D721Med (cell line): ENCODE measurements around the gene CAP1.

Experiments used
- DNase-seq: peaks from one replicate; pipeline ENCODE4 v3.0.0; 2011; ENCODE audit warnings: low spot score; ENCODE audit not compliant: insufficient read length
- FAIRE-seq: peaks from 2 replicates; lab custom pipeline; 2011; peaks lifted over from hg19 to GRCh38; lab: Jason Lieb, UNC
- TF ChIP-seq, protein P1 (sequence below): IDR thresholded peaks from 2 replicates; pipeline ENCODE4 v1.5.1; 2012; ENCODE audit warnings: mild to moderate bottlenecking, control low read depth; ENCODE audit not compliant: insufficient read depth; ENCODE audit errors: missing control alignments

CAP1 gene

GRCh38 chr1:40058453-40059337 is 18.2 kb downstream of the CAP1 start:
- TF ChIP-seq, protein P1, sequence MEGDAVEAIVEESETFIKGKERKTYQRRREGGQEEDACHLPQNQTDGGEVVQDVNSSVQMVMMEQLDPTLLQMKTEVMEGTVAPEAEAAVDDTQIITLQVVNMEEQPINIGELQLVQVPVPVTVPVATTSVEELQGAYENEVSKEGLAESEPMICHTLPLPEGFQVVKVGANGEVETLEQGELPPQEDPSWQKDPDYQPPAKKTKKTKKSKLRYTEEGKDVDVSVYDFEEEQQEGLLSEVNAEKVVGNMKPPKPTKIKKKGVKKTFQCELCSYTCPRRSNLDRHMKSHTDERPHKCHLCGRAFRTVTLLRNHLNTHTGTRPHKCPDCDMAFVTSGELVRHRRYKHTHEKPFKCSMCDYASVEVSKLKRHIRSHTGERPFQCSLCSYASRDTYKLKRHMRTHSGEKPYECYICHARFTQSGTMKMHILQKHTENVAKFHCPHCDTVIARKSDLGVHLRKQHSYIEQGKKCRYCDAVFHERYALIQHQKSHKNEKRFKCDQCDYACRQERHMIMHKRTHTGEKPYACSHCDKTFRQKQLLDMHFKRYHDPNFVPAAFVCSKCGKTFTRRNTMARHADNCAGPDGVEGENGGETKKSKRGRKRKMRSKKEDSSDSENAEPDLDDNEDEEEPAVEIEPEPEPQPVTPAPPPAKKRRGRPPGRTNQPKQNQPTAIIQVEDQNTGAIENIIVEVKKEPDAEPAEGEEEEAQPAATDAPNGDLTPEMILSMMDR, result no peak
- no peak for FAIRE-seq

GRCh38 chr1:40059338-40059959 is 18.9 kb downstream of the CAP1 start:
- DNase-seq, result no peak
- FAIRE-seq, result no peak
- TF ChIP-seq, protein P1, result no peak

More at GRCh38 chr1:40058453-40059337, 18.2 kb downstream of the CAP1 start:
- DNase-seq, result no peak

DNA sequence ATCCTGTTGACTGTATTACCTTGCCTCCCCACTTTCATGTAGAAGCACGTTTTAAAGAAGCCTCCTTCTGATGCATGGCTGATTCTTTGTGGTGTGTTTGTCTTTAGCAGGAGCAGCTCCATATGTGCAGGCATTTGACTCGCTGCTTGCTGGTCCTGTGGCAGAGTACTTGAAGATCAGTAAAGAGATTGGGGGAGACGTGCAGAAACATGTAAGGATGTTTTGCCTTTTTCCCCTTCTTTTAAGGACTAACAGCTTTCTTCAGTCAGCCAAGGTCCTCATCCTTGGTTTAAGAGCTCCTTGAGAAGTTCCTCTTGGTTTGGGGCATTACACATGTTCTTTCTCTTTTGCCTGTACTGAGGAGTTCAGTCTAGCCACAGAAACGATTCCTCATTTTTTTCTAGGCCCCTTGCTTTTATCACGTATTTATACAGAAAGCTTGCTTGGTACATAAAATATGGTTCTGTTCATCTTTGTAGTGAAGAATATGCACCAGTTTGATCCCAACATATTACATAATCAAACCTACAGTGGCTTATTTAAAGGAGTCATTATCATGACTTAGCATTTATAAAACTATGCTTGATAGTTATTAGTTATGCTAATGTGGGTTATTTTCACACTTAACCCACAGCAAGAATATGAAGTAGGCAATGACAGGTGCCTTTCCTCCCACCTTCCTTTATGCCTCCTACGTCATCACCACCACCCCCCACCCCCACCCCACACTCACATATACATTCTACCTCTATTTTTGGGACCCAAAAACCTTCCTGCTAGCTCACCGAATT is 19.6 kb downstream of the CAP1 start:
- no peak for FAIRE-seq
- TF ChIP-seq, protein P1, result no peak
- DNase-seq, result no peak

DNA sequence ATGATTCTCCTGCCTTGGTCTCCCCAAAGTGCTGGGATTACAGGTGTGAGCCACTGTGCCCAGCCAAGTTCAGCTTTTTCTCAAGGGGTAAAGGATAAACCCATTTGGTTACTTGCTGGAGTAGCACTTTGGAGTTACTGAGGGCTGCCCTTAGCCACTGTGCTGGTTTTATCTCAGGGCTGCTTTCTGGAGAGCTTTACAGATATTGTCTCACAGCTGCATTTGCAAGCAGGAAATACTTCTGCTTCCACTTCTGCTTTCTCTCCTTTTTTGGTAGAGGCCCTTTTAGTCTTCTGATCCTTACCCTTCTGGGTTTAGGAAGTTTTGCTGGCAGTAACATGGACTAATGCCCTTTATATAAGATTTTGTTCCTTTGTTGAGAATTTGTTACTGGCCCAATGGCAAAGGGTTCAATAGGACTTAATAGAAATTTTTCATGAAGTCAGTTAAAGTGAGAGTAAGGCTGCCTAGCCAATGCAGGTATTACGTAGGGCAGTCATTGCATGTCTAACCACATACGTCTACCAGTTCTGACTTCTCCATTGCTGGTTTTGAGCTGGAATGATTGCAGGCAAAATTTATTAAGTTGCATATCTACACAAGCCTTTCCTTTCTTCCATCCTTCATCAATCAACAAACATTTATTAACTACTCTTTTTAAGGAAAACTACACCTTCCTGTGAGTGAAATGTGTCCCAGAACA is 24.4 kb downstream of the CAP1 start:
- FAIRE-seq (no peak), DNase-seq (no peak)
- TF ChIP-seq, protein P1, result no peak

- TF ChIP-seq, protein P1, result no peak
- FAIRE-seq (no peak), DNase-seq (no peak)
Measured at GRCh38 chr1:40067023-40067422, 26.5 kb downstream of the CAP1 start.

DNA sequence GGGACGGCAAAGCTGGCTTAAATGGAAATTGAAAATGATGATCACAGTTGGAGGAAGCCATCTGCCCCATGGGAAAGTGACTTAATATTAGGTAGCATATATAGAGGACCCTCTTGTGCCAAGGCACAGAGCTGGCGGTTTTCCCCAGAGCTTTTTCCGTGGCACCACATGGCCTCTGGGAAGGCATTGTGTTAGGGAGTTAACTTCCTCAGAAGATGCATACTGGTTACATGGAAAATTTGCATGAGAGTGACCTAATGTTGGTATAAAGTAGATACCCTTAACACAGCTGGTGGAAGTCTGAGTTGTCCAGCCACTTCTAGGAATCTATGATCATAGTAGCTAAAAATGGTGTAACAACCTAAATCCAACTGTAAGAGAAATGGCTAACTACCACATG is 27.3 kb downstream of the CAP1 start:
- DNase-seq (no peak), FAIRE-seq (no peak)
- TF ChIP-seq, protein P1, result no peak
